OCI-LY1 (cell line): ENCODE results near the gene TUBGCP6.

ENCODE experiments used
- H2AFZ ChIP-seq: fragments of 200-600 bp; sonication (generic), shearing (Covaris generic); 2 replicates; pipeline ENCODE4 v1.6.0; 2014; ENCODE audit warnings: antibody characterized with exemption, mild to moderate bottlenecking, low read length
- H3F3A ChIP-seq: fragments of 200-600 bp; sonication (generic), shearing (Covaris generic); 2 replicates; pipeline ENCODE4 v1.6.0; 2014; ENCODE audit warnings: mild to moderate bottlenecking, antibody characterized with exemption, low read length, moderate library complexity; ENCODE audit not compliant: insufficient read depth
- H3K27ac ChIP-seq: fragments of 200-600 bp; sonication (generic); 2 replicates; pipeline ENCODE4 v1.5.1; 2014; ENCODE audit warnings: low read length, mixed run types, mild to moderate bottlenecking, low read depth; ENCODE audit not compliant: poor library complexity, severe bottlenecking
- H3K27me3 ChIP-seq: fragments of 200-600 bp; sonication (generic); 2 replicates; pipeline ENCODE4 v1.6.0; 2014; ENCODE audit warnings: antibody characterized with exemption, mild to moderate bottlenecking, low read length, moderate library complexity; ENCODE audit not compliant: insufficient read depth
- H3K36me3 ChIP-seq: fragments of 200-600 bp; sonication (generic); 2 replicates; pipeline ENCODE4 v1.6.1; 2014; ENCODE audit warnings: mild to moderate bottlenecking, antibody characterized with exemption, low read length, moderate library complexity, mixed read lengths; ENCODE audit not compliant: insufficient read depth
- H3K4me1 ChIP-seq: fragments of 200-600 bp; sonication (generic); 2 replicates; pipeline ENCODE4 v1.5.1; 2014; ENCODE audit warnings: mild to moderate bottlenecking, low read length, moderate library complexity; ENCODE audit not compliant: insufficient read depth, severe bottlenecking
- H3K4me2 ChIP-seq: fragments of 200-600 bp; sonication (generic), shearing (Covaris generic); 2 replicates; pipeline ENCODE4 v1.6.1; 2014; ENCODE audit warnings: low read length
- H3K4me3 ChIP-seq: fragments of 200-600 bp; sonication (generic); 2 replicates; pipeline ENCODE4 v1.5.1; 2014; ENCODE audit warnings: low read length, low read depth, mild to moderate bottlenecking, mixed read lengths; ENCODE audit not compliant: poor library complexity, severe bottlenecking
- H3K79me2 ChIP-seq: fragments of 200-600 bp; shearing (Covaris generic); 2 replicates; pipeline ENCODE4 v1.6.1; 2016; ENCODE audit warnings: mixed run types, low read length, mixed read lengths; ENCODE audit not compliant: insufficient read depth
- H3K9ac ChIP-seq: fragments of 200-600 bp; sonication (generic), shearing (Covaris generic); 2 replicates; pipeline ENCODE4 v1.6.1; 2014; ENCODE audit warnings: mild to moderate bottlenecking, low read length, mixed read lengths
- H3K9me2 ChIP-seq: fragments of 200-600 bp; sonication (generic), shearing (Covaris generic); 2 replicates; pipeline ENCODE4 v1.6.1; 2014; ENCODE audit warnings: low read depth, mild to moderate bottlenecking, low read length, mixed read lengths
- H3K9me3 ChIP-seq: fragments of 200-600 bp; shearing (Covaris generic); 2 replicates; pipeline ENCODE4 v1.6.1; 2014; ENCODE audit warnings: low read length, mixed read lengths
- H4K20me1 ChIP-seq: fragments of 200-600 bp; sonication (generic), shearing (Covaris generic); 2 replicates; pipeline ENCODE4 v1.6.0; 2016; ENCODE audit warnings: mild to moderate bottlenecking, low read length; ENCODE audit not compliant: insufficient read depth
- EZH2 ChIP-seq: fragments of 200-600 bp; sonication (generic), shearing (Covaris generic); IDR thresholded peaks from 2 replicates; pipeline ENCODE4 v1.8.0; 2017; ENCODE audit warnings: borderline replicate concordance, mixed run types, mild to moderate bottlenecking, antibody characterized with exemption, low read length, moderate library complexity, mixed read lengths
- TF ChIP-seq, protein P1 (sequence below): fragments of 200-600 bp; sonication (generic), shearing (Covaris generic); IDR thresholded peaks from 2 replicates; pipeline ENCODE4 v1.5.1; 2017; ENCODE audit warnings: mild to moderate bottlenecking, antibody characterized with exemption, low read length, moderate library complexity, mixed read lengths

Gene TUBGCP6

GRCh38 chr22:50183141-50183971 is 61.5 kb downstream of the TUBGCP6 start:
- Histone ChIP-seq H3K9ac (no peak overlapping the region), H3K9me3 (no peaks in the 10 kb centered on the region), H4K20me1 (no peaks in the 10 kb centered on the region), H3K4me3 (no peak overlapping the region), H2AFZ (no peak overlapping the region), H3K4me2 (no peak overlapping the region), H3K9me2 (no peaks in the 10 kb centered on the region), H3F3A (0 out of 2 replicates have a peak, but pooled peaks cover 3% of the 10 kb centered on the region), H3K4me1 (peaks cover 34% of the 10 kb centered on the region), H3K79me2 (peaks cover 5% of the 10 kb centered on the region; the same call in 1 of the 2 replicates), H3K27ac (no peak overlapping the region), H3K36me3 (peaks cover 9% of the 10 kb centered on the region; the same call in 1 of the 2 replicates), H3K27me3 (peaks cover 4% of the 10 kb centered on the region; the same call in 1 of the 2 replicates)
- TF ChIP-seq, protein P1, sequence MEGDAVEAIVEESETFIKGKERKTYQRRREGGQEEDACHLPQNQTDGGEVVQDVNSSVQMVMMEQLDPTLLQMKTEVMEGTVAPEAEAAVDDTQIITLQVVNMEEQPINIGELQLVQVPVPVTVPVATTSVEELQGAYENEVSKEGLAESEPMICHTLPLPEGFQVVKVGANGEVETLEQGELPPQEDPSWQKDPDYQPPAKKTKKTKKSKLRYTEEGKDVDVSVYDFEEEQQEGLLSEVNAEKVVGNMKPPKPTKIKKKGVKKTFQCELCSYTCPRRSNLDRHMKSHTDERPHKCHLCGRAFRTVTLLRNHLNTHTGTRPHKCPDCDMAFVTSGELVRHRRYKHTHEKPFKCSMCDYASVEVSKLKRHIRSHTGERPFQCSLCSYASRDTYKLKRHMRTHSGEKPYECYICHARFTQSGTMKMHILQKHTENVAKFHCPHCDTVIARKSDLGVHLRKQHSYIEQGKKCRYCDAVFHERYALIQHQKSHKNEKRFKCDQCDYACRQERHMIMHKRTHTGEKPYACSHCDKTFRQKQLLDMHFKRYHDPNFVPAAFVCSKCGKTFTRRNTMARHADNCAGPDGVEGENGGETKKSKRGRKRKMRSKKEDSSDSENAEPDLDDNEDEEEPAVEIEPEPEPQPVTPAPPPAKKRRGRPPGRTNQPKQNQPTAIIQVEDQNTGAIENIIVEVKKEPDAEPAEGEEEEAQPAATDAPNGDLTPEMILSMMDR: no peak
- no peak for TF ChIP-seq EZH2

GRCh38 chr22:50182176-50183081 is 62.4 kb downstream of the TUBGCP6 start:
- no peak overlapping the region for H3K9ac ChIP-seq
- TF ChIP-seq EZH2: no peak
- TF ChIP-seq, protein P1: no peak
- H3K79me2 ChIP-seq: peaks cover 5% of the 10 kb centered on the region; the same call in 1 of the 2 replicates
- H3K4me3 ChIP-seq: no peak overlapping the region
- H3K36me3 ChIP-seq: peaks cover 9% of the 10 kb centered on the region; the same call in 1 of the 2 replicates
- peaks cover 4% of the 10 kb centered on the region; the same call in 1 of the 2 replicates for H3K27me3 ChIP-seq
- H3K27ac ChIP-seq: no peak overlapping the region
- H3K9me2 ChIP-seq: no peaks in the 10 kb centered on the region
- H2AFZ ChIP-seq: no peak overlapping the region
- no peaks in the 10 kb centered on the region for H3K9me3 ChIP-seq
- H3F3A ChIP-seq: no peaks in the 10 kb centered on the region
- peaks cover 25% of the 10 kb centered on the region for H3K4me1 ChIP-seq
- no peaks in the 10 kb centered on the region for H4K20me1 ChIP-seq
- H3K4me2 ChIP-seq: no peak overlapping the region

GRCh38 chr22:50180727-50181521 is 63.9 kb downstream of the TUBGCP6 start:
- H3K27ac ChIP-seq: no peak overlapping the region
- H3K36me3 ChIP-seq: no peaks in the 10 kb centered on the region
- H3K4me1 ChIP-seq: peaks cover 29% of the 10 kb centered on the region
- TF ChIP-seq EZH2: no peak
- TF ChIP-seq, protein P1: no peak
- H3K4me3 ChIP-seq: no peak overlapping the region
- H3K4me2 ChIP-seq: no peak overlapping the region
- H3K9ac ChIP-seq: no peak overlapping the region
- no peaks in the 10 kb centered on the region for H3K79me2 ChIP-seq
- no peaks in the 10 kb centered on the region for H3F3A ChIP-seq
- H3K9me3 ChIP-seq: no peaks in the 10 kb centered on the region
- no peaks in the 10 kb centered on the region for H3K9me2 ChIP-seq
- no peak overlapping the region for H2AFZ ChIP-seq
- peaks cover 4% of the 10 kb centered on the region; the same call in 1 of the 2 replicates for H3K27me3 ChIP-seq
- no peaks in the 10 kb centered on the region for H4K20me1 ChIP-seq
